GM12875 (cell line): ENCODE data around the gene BPIFB4.
"Not testable (repeated sequence)": the region's sequence is repeated elsewhere in the genome, so short reads cannot be mapped to it uniquely, and the experiment has no call there.

Experiments
- H3K4me3 ChIP-seq: one replicate; pipeline ENCODE4 v1.5.1; 2011; ENCODE audit warnings: low read depth, low read length, control low read depth
- TF ChIP-seq, protein P1 (sequence below): IDR thresholded peaks from 2 replicates; pipeline ENCODE4 v1.5.1; 2011; ENCODE audit warnings: low read depth, mild to moderate bottlenecking, control low read depth, inconsistent platforms, low read length, moderate library complexity, borderline replicate concordance; ENCODE audit not compliant: insufficient read depth

The BPIFB4 gene

DNA sequence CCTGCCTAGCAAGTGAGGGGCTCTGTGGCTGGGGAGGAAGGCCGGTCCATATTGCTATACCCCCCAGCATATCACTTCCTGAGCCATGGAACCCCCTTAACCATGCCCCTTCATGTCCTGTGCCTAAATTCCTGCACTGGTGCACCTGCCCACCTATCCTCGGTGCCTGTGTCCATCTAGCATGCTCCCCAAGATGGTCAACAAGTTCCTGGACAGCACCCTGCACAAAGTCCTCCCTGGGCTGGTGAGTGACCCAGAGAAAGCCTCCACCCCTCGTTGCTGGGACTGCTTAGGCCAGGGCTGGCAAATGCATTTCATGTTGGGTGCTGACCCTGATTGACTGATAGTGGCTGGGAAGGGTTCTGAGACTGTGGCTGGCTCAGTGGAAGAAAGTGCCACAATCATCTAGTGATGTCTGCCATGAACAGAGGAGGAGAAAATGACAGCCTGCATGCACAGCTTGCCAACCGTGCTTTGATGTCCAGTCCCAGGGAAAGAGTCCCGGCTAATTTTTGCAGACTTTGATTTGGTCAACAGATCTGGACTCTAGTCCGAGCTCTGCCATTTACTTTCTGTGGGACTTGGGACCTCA lies 44.4 kb upstream of the BPIFB4 start:
- H3K4me3 ChIP-seq = no peak overlapping the region
- TF ChIP-seq, protein P1, sequence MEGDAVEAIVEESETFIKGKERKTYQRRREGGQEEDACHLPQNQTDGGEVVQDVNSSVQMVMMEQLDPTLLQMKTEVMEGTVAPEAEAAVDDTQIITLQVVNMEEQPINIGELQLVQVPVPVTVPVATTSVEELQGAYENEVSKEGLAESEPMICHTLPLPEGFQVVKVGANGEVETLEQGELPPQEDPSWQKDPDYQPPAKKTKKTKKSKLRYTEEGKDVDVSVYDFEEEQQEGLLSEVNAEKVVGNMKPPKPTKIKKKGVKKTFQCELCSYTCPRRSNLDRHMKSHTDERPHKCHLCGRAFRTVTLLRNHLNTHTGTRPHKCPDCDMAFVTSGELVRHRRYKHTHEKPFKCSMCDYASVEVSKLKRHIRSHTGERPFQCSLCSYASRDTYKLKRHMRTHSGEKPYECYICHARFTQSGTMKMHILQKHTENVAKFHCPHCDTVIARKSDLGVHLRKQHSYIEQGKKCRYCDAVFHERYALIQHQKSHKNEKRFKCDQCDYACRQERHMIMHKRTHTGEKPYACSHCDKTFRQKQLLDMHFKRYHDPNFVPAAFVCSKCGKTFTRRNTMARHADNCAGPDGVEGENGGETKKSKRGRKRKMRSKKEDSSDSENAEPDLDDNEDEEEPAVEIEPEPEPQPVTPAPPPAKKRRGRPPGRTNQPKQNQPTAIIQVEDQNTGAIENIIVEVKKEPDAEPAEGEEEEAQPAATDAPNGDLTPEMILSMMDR = no peak

GRCh38 chr20:33037456-33037855 lies 42.0 kb upstream of the BPIFB4 start:
- TF ChIP-seq, protein P1 = no peak

GRCh38 chr20:33038243-33038642 lies 41.2 kb upstream of the BPIFB4 start:
- no peak overlapping the region for H3K4me3 ChIP-seq
- TF ChIP-seq, protein P1 = no peak

More at GRCh38 chr20:33037456-33037855, 42.0 kb upstream of the BPIFB4 start:
- H3K4me3 ChIP-seq = no peak overlapping the region

- H3K4me3 ChIP-seq = no peak overlapping the region
- TF ChIP-seq, protein P1 = no peak
These were observed 37.0 kb upstream of the BPIFB4 start for GRCh38 chr20:33042430-33042829.

DNA sequence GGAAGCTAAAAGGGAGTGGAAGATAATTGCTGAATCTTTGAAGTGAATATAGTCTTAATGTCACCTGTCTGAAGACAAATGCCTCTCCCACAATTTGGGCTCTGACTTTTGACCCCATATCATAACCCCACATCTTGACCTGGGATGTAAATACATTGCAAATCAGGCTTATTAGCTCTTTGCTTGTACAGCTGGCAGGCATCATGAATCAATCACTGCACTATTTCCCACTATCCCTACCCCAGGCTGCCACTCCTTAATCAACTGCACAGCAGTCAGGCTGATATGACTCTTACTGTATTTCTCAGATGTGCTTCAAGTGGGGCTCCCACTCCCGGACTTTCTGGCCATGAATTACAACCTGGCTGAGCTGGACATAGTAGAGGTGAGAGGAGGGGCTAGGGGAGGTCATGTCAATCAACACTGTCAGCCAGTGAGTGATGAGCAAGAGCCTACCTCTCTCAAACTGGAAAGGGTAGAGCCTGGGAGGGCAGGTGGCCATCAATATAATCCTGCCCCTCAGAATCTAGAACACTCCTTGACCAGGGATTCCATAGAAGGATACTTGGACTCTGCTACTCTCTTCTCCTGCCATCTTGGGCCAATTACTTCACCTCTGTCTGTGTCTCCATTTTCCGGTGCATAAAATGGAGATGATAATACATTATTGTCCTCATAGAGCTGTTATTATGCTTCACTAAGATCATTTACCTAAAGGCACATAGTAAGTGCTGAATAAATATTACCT lies 36.3 kb upstream of the BPIFB4 start:
- no peak overlapping the region for H3K4me3 ChIP-seq
- TF ChIP-seq, protein P1 = no peak

DNA sequence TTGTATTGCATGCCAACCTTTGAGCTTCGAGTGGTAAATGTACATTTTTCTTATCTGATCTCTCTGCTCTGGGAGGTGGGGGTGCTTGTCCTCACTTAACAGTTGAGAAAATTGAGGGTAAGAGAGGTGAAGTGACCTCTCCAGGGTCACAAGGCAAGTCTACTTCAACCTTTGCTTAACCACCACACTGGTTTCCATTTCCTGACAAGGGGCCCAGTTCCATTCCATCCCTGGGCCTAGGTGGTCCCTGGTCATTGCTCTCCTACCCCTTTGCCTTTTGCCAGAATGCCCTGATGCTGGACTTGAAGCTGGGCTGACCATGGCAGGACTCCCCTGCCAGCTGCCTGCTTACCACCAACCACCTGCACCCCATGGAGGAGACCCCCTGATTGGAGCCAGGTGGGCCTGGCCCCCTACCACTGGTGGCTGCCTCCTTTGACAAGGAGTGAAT lies 35.7 kb upstream of the BPIFB4 start:
- H3K4me3 ChIP-seq = no peak overlapping the region
- TF ChIP-seq, protein P1 = no peak

DNA sequence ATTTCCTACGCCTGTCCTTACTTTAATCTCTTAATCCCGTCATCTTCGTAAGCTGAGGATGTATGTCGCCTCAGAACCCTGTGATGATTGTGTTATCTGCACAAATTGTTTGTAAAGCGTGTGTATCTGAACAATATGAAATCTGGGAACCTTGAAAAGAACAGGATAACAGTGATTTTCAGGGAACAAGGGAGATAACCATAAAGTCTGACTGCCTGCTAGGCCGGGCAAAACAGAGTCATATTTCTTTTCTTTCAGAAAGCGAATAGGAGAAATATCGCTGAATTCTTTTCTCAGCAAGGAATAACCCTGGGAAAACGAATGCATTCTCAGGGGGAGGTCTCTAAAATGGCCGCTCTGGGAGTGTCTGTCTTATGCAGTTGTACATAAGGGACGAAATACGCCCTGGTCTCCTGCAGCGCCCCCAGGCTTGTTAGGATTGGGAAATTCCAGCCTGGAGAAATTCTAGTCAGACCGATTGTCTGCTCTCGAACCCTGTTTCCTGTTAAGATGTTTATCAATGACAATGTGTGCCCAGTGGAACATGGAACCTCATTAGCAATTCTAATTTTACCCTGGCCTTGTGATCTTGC lies 34.2 kb upstream of the BPIFB4 start:
- H3K4me3 ChIP-seq = not testable (repeated sequence)
